IPS-18a (cell line): ENCODE data around the gene TSPYL1.

ENCODE experiments used
- H3K27ac ChIP-seq: one replicate; pipeline ENCODE4 v1.5.1; 2013; ENCODE audit warnings: low read length
- H3K27me3 ChIP-seq: one replicate; pipeline ENCODE4 v1.6.1; 2013; ENCODE audit warnings: mild to moderate bottlenecking, low read length; ENCODE audit not compliant: control insufficient read depth, insufficient read depth
- H3K36me3 ChIP-seq: one replicate; pipeline ENCODE4 v1.6.1; 2013; ENCODE audit warnings: low read depth, low read length; ENCODE audit not compliant: control insufficient read depth
- H3K4me1 ChIP-seq: one replicate; pipeline ENCODE4 v1.6.1; 2013; ENCODE audit warnings: low read depth, low read length; ENCODE audit not compliant: control insufficient read depth
- H3K4me3 ChIP-seq: one replicate; pipeline ENCODE4 v1.5.1; 2013; ENCODE audit warnings: low read length
- H3K9ac ChIP-seq: one replicate; pipeline ENCODE4 v1.6.1; 2013; ENCODE audit warnings: mild to moderate bottlenecking, low read length, moderate library complexity
- H3K9me3 ChIP-seq: one replicate; pipeline ENCODE4 v1.6.1; 2013; ENCODE audit warnings: low read depth, low read length; ENCODE audit not compliant: control insufficient read depth

The TSPYL1 gene

DNA sequence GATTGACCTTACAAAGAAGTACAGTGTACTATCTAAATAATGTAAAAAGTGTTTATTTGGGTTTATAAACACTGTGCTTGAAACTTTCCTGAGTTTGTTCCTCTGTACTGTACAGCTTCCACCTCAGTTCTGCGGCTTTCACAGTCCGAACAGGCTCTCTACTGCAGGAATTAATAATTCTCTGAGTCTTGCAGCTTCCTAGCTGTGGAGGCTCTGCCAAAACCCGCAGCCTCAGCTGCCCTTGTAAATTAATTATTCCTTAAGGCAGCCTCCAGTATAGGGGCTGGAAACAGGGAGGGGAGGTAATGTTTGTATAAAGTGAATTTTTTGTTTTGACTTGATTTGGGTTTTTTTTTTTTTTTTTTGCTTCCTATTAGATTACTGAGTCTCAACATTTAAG is 45.0 kb downstream of the TSPYL1 start:
- Histone ChIP-seq H3K9me3 (no peaks in the 10 kb centered on the region), H3K27me3 (no peaks in the 10 kb centered on the region), H3K9ac (no peak overlapping the region), H3K4me3 (no peak overlapping the region), H3K27ac (no peak overlapping the region), H3K36me3 (peaks cover 18% of the 10 kb centered on the region), H3K4me1 (no peaks in the 10 kb centered on the region)

DNA sequence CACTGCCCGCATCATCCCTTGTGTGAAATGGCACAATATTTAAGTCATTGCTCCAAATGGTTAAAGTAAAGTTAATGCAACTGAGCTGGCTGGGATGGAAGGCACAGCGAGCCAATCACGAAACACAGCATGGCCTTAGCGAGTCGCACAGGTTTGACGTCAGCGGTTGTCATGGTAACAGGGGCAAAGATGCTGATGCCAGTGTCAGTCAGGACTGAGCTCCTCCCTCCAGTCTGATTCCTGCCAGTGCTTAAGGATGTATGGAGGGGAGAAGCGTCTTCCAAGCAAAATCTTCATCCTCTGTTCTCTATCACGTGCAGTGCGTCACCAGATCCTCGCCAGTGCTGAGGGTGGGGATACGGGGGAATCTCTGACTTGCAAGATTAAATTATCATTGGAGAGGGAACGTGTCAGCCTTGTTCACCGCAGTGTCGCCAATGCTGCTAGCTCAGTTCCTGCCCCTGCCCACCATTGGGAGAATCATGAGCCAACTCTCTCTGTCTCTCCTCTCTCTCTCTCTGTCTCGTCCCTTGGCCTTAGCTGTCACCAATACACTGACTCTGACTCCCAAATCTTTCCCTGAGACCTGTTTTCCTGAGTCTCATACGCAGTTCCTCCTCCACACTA is 50.3 kb downstream of the TSPYL1 start:
- peak overlapping the region; percentile 10 for H3K27ac ChIP-seq
- peak overlapping the region; percentile 28 for H3K4me3 ChIP-seq
- no peaks in the 10 kb centered on the region for H3K27me3 ChIP-seq
- peak overlapping the region; percentile 10 for H3K9ac ChIP-seq
- peaks cover 4% of the 10 kb centered on the region for H3K4me1 ChIP-seq
- no peaks in the 10 kb centered on the region for H3K36me3 ChIP-seq
- H3K9me3 ChIP-seq: no peaks in the 10 kb centered on the region
